SW 1271 (cell line): ENCODE measurements around the gene MRPL24.
"Not testable (repeated sequence)": the region's sequence is repeated elsewhere in the genome, so short reads cannot be mapped to it uniquely, and the experiment has no call there.

ENCODE experiments used
- DNase-seq, 2 experiments: peaks; one replicate each; lab custom pipeline; 2025; lab: John Stamatoyannopoulos, UW

The MRPL24 gene

DNA sequence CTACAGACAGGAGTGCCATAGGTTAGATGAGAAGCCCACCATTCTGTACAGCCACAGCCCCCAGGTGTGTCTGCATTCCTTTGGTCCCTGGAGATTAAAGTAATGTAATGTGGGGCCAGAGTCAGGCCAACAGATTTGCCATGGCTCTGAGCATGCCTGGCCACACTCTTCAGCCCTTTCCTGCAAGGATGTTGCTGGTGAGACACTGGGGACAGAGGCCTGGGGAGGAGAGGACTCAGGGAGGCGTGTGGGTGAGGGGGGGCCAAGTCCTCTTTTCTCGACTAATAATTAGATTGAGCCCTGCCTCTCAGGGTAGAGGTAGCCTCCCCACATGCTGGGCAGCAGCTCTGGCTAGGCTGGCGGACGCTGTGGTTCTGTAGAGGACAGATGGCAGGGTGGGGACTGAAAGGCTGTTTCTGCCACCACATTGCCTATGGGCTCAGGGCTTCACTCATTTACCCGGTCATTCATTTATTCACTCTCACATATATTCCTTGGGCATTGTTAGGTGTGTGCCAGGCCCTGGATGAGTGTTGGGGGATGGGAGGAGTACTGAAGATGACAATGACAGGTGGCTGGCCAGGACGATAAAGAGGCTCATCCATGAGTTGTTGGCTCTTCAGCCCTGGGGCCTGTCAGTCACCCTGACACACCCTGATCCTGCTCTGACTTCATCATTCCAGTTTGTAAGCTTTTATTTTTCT, 19.4 kb upstream of the MRPL24 start:
- DNase-seq = no peak

DNA sequence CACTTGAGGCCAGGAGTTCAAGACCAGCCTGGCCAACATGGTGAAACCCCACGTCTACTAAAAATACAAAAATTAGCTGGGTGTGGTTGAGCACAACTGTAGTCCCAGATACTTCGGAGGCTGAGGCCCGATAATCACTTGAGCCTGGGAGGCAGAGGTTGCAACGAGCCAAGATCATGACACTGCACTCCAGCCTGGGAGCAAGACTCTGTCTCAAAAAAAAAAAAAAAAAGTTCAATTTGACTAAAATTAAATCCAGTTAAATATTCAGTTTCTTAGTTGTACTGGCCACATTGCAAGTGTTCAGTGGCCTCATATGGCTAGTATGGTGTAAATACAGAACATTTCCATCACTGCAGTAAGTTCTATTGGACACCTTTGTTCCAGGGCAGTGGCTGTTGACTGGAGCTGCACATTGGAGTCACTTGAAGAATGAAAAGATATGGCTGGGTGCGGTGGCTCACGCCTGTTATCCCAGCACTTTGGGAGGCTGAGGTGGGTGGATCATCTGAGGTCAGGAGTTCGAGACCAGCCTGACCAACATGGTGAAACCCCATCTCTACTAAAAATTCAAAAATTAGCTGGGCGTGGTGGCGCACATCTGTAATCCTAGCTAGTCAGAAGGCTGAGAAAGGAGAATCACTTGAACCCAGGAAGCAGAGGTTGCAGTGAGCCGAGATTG, 16.8 kb upstream of the MRPL24 start:
- not testable (repeated sequence) for DNase-seq

DNA sequence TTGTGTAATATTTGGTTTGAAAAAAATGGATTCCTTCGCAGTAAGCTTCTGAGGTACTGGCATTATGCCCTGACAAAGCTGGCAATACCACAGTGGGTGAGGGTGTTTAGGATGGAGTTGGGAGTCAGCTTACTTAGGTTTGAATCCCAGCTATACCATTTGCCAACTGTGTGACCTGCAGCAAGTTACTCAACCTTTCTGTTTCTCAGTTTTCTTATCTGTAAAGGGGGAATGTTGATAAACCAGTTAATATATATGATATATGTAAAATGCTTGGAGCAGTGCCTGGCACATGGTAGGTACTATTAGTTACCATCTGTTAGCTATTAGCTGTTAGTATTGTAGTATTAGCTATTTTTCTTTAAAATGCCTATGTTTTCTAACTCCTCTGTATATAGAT, 15.5 kb upstream of the MRPL24 start:
- DNase-seq = no peak

DNA sequence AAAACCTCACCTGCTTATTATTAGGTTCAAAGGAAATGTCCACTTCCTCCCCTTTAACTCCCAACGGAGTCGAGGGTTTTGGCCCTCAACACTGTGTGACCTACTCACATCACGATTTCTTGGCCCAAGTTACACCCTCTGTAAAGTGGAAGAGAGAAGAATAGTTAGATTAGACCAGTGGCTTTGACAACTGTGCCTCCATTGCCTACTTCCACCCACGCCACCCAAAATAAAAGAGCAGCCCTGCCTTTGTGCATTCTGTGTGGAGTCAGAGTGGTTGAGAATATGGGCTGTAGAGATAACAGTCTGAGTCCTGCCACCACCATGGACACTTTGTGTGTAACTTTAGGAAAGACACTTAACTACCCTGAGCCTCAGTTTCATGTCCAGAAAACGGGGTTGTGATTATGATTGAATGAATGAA, 14.7 kb upstream of the MRPL24 start:
- DNase-seq = no peak

DNA sequence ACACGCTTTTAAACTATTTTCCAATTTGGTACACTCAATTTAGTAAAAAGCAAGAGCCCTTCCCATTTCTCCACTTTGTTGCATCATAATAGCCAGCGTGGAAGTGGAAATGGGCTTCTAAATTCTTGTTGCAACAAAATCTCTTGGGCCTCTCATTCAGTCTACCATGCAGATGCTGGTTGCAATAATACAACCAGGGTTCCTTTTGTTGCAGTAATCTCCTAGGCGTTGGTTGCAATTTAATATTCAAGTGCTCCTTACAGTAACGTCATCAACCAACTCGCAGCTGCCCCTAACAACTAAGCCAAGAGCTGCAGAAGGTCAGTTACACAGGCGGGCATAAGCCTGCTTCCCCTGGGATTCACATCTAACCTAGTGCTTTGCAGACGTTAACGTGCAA, 13.3 kb upstream of the MRPL24 start:
- no peak for DNase-seq

DNA sequence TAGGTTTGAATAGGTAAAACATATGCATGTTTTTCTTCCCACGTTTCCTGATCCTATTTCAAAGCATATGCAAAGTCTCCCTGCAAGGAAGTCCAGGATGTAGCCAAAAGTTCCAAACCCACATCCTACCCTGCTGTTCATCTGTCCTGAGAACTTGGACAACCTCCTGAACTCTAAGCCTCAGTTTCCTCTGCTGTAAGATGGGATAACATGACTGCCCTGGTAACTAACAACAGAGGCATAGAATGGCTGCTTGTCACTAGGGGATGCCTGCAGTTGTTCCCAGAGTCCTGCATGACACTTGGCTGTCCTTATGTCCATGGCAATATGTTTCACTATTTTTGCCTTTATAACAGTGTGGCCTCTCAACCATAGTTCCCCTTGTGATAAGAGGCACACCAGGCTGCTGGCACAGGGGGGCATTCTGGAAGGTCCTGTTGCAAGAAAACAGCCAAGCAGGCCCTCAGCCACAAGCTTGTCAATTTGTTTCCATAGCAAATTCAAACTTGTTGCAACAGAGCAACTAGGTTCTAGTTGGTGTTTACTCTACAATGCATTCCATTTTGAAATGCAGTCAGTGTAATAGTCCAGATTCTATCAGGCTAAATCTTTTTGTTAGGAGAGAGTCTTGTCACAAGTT, 12.1 kb upstream of the MRPL24 start:
- no peak for DNase-seq

DNA sequence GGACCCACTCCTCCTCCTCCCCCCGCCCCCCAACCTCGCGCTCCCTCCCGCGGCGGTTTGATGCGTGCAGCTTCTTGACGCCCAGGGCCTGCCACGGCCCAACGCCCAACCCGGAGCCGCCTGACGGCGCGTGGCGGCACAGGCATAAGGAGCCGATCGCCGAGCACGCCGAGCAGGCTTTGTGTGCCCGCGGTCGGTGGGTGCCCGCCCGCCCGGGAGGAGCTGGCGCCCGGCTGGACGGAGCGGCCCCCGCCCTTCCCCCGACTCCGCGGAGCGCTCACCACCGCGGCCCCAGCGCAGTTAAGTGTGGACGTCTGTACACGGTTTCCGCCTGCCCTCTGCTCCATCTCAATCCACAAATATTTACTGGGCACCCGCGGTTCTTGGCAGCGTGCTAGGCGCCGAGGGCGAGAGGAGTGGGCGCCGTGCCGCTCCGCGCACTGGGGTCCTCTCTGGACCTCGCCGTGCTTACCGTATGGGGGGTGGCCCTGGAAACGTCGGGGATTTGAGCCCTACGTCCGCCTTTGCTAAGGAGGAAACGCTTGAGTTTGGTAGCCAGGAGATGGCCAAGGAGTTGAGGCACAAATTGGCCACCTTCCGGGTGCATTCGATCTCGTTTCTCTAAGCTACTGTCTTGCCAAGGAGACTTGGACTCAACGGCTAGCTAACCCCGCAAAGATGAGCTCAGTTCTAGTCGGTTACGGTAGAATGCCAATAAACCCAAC, 11.0 kb upstream of the MRPL24 start:
- peak; percentile 72 to 76 for DNase-seq

DNA sequence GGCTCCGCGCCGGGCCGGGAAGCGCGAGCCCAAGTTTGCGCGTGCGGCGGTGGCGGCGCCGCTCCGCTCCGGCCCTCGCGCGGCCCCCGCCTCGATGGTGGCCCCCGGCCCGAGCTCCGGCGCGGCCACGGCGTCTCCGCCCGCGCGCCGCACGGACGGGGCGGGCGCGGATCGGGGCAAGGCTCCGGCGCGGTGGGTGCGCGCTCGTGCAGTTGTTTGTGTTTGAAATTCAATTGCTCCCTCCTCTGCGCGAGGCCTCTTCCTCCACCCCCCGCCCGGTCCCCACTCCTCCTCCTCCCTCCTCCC, 10.5 kb upstream of the MRPL24 start, which contains the start of gene HDGF:
Gene HDGF (minus strand): TSS at position 225 of the 306 bp plus-strand sequence. CDS start 246 bp downstream, outside the sequence.
- DNase-seq = no peak

DNA sequence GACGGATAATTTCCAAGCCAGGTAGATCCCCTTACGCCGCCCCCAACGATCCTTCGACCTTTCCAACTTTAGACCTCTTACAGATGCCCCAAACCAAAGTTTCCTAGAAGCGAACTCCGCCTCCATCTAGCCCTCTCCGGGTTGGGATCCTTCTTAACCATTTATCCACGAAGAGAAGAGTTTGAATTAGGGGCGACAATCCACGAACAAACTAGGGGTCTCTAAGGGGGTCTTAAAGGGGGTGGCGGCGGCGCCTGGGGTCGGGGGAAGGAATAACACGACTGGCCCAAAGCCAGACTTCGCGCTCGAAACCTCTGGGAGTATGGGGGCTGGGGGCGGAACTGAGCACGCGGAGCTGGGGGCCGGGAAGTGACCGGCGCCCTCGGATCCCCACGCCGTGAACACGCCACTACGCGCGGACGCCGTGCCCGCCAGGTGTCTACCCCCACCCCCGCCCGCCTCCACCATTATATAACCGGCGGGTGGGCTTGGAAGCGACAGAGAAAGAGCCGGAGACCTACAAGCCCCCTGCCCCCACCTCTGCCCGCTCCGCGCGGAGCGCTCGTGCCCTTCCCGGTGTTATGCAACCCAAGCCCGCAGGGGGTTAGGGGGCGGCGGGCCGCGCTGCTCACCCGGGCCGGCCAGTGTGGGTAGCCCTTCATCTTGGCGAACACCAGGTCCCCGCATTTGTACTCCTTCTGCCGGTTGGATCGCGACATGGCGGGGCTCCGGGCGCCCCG, 10.0 kb upstream of the MRPL24 start:
- no peak for DNase-seq

DNA sequence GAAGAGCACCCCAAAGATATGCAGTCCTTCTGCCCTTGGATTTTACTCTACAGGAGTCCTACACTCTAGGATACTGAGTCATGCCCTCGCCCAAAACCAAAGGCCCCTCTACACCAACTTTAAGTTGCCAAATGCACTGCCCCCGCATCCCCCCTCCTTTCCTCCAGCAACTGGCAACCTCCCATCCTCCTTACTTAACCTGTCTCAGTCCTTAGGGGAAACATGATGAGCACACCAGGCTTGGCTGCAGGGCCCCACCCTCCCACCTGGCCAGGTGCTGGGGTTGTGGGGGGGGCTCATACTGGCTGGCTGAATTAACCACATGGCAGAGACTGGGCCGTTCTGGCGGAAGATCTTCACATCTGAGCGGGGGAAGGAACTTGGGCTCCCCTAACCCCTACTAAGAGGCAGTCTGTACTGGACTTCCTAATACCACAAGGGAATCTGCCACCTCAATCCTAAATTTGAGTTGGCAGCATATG, 9.3 kb upstream of the MRPL24 start:
- no peak for DNase-seq

DNA sequence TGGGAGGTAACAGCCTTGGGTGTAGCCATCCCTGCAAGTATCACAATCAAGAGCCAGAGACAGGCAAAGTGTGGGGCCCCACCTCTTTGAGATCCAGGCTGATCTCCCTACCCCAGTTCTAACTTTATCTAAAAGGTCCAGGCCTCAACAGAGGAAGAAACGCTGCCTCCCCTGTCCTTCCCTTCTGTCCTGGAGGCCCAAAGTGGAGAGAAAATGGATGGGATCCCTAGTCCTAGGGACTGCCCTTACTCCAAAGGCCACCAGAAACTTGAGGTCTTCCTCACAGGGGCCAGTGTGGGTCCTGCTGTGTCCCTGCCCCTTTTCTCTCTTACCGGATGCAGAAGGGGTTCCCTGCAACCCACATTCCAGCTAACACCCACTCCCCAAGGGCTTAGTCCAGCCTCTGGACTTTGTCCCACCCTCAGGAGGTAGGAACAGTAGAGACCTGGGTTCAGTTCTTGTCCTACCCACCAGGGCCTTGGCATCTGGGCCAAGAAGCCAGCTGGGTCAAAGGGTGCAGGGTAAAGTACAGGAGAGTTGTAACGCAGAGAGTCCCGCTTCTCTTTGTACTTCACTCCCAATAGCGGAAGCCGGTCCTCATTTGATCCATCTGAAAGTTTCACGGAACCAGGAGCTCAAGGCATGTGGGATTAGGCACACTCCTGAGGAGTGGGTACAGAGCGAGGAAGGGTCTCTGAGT, 8.7 kb upstream of the MRPL24 start:
- DNase-seq = no peak

DNA sequence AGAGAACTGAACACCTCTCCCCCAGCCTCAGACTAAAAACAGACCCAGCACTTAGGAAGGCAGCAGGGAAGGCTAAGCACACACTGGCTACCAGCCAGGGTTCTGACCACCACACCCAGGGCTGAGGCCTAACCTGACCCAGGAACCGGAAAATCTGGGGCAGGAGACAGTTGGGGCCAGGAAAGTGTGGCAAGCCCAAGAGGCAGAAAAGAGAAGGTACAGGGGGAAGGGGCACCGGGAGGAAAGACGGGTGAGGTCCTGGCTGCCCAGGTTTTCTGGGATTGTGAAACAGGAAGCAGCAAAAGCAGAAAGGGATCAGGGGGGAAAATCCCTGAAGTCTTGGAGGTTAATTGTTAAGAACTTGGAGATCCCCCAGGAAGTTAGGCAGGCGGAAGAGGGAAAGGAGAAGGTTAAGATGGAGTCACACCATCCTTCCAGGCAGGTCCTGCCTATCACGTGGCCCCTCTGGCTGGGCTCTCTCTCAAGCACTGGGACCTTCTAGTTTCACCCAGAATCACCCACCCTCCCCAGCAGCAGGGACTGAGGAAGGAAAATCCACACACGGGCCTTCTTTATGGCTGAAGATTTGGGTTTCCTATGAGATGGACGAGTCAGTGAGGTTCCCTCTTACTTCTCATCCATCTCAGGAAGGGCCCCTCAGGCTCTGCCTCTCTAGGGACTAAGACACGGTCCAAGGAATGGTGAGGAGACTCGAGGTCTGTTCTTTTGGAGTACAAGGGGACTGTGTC, 8.0 kb upstream of the MRPL24 start:
- peak in 1 of 2 experiments; percentile 41 for DNase-seq

DNA sequence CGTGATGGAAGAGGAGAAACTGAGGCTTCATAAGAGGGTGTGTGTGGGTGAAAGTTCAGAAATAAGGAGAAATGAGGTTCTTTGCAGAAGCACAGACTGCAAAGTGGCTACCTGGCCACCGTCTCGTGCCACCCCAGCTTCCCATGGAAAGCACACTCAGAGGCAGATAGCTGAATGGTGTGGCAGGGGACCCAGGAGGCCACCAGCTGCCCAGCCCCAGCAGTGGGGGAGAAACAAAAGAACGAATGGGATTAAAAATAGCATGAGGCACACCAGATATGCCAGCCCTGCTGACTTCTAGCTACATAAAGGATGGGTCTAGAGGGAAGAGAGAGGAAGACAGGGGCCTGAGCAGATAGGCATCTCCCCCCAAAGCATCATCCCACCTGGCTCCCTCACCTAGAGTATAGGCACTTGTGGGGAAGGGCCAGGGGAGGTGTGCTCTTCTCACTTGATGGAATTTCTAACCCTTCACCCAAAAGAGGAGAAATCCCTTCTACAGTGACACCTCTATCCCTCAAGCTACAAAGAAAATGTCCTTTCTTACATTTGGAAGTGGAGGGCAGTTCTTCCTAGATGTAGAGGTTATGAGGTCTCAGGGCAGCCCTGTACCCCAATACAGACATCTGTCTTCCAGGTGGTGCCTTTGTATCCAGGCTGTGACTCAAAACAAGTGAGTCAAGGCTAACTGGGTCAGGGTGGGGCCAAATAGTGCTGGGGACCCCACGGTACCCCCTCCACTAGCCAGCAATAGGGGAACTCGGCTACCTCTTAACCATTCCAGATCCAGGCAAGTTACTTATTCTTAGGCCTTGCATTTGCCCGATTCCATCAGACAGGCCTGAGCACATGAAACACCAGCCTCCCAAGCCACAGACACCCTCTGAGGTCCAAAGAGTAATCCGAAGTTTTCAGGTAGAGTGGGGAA, 7.1 kb upstream of the MRPL24 start:
- DNase-seq = no peak

DNA sequence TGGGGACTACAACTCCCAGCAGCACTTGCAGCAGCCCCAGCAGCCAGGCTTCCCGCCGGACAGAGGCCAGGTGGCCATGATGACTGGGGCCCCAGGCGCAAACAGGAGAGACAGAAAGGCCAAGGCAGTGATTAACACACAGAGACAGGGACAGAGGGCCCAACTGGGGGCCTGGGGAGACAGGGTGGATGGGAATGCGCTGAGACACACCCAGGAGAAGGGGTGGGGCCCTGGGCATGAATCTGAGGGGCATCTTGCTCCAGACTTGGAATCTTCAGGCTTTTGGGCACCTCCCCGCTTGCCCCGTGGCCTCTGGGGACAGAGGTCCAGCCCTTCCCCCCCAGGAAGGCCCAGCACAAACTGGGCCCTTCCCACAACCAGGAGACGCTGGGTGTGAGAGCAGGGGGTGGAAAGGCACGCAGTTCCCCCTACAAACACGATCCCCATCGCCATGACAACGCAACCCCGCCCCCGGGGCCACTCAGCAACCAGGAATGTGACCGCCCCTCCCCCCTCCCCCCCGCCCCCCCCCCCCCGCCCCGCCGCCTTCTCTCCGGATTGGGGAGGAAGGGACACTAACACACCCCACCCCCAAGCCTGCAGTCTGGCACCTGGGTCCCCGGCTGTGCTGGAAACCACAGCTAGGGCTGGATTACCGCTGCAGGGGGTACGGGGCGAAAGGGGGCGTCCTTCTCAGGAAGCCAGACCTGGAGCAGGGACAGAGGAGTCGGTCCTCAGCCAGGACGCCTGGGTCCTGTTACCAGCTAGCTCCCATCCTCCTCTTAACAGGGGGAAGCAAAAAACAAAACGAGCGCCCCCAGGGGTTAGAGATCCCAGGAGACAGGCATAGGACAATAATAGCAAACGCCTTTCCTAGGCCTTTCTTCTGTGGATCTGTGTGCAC, 6.1 kb upstream of the MRPL24 start:
- peak; percentile 51 to 83 for DNase-seq

DNA sequence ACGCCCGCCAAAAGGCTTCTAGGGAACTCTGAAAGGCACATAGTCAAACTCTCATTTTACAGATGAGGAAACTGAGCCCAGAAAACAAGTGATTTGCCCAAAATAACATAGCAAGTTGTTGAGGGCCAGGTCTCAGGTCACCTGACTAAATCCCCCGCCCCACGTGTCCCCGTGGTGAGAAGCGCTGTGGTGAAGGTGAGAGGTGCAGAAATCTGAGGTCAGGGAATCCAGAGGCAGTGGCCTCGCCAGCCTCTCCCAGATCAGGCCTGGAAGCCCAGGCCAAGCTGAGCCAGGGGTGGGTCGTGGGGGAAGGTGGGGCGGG, 5.5 kb upstream of the MRPL24 start:
- DNase-seq = no peak

DNA sequence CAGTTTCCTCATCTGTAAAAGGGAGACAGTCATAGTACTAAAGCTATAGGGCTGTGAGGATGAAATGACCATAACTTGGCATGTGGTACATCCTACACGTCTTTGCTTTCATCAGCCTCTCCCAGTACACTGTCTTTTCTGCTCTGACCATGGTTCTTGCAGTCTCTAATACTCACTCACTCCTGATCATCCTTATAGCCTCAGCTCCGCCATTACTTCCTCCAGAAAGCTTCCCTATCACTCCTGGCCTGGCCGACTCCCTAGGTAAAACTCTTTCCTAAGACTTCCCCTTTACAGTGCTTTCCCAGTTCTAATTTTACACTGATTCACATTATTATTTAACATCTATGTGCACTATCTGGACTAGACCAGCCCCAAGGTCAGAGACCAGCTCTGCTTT, 5.0 kb upstream of the MRPL24 start:
- no peak for DNase-seq

DNA sequence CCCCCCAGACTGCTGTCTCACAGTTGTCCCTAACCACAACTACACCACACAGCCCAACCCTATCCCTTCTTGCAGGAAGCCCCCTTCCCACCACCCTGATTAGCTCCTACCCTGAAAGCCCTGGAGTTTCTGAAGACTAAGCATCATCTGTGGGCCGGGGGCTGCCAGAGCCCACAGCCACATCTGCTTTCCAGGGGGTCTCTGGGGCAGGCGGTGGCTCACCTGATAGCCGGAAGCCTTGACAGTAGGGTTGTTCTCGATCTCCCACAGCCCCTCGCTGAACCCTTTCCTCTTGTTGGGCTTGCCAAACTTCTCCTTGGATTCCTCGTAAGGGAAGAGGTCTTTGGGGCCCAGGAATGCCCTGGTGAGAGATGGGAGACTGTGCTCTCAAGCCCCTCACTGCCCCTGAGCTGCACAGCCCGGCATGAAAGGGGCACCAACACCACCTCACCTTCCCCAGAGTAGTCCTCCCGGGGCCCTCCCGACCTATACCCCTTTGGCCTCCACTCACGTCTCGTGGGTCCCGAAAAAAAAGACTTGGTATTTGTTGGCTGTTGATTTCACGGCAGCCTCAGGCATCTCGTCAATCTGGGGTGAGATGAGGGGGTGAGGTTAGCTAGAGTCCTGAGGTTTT, 4.0 kb upstream of the MRPL24 start:
- no peak for DNase-seq

DNA sequence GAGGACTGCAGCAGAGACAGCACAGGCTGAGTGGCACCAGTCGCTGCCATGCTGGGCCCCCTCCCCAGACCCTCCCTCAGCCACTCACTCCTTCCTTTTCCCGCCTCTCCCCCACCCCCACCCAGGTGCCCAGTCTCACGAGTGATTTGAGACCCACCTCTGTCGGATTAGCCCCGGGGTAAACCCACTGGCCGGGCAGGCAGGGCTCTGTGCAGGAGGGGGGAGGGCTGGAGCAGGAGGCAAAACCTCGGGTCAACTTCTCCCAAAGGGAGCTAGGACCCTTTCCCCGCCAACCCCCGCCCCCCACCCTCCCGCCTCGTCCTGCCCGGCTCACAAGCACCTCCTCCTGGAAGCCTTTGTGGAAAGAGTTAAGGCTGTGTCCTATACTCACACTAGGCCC, 3.5 kb upstream of the MRPL24 start:
- DNase-seq = no peak
